NCI-H510A (cell line): ENCODE results near the gene SUPT5H.

Experiments used
- DNase-seq: peaks from one replicate; lab custom pipeline; 2025; lab: John Stamatoyannopoulos, UW

Gene SUPT5H

GRCh38 chr19:39497701-39497995 is 52.3 kb downstream of the SUPT5H start:
- DNase-seq = no peak

GRCh38 chr19:39497996-39498797 is 52.8 kb downstream of the SUPT5H start:
- peak; percentile 89 for DNase-seq

GRCh38 chr19:39498798-39499642 is 53.6 kb downstream of the SUPT5H start, which contains the start of gene DLL3:
Gene DLL3 (plus strand): TSS chr19:39498947. CDS start chr19:39498975, 28 bp downstream.
- peak; percentile 67 for DNase-seq

- no peak for DNase-seq
These were observed 54.5 kb downstream of the SUPT5H start for GRCh38 chr19:39499932-39500331.

GRCh38 chr19:39500543-39500942 is 55.2 kb downstream of the SUPT5H start:
- DNase-seq = no peak

GRCh38 chr19:39501340-39501739 is 56.0 kb downstream of the SUPT5H start:
- no peak for DNase-seq

GRCh38 chr19:39502640-39503417 is 57.4 kb downstream of the SUPT5H start:
- DNase-seq = no peak

GRCh38 chr19:39506598-39506943 is 61.2 kb downstream of the SUPT5H start:
- DNase-seq = no peak

- peak; percentile 69 for DNase-seq
These were observed 61.7 kb downstream of the SUPT5H start for GRCh38 chr19:39506944-39507714.

- DNase-seq = no peak
These were observed 62.5 kb downstream of the SUPT5H start for GRCh38 chr19:39507715-39508364.

- no peak for DNase-seq
These were observed 63.2 kb downstream of the SUPT5H start for GRCh38 chr19:39508629-39509028.

GRCh38 chr19:39509233-39509632 is 63.9 kb downstream of the SUPT5H start:
- no peak for DNase-seq

GRCh38 chr19:39512988-39513387 is 67.6 kb downstream of the SUPT5H start:
- no peak for DNase-seq

- no peak for DNase-seq
These were observed 69.6 kb downstream of the SUPT5H start, which contains the start of gene SELENOV for GRCh38 chr19:39514840-39515550. Gene SELENOV (plus strand): TSS chr19:39515139. CDS start chr19:39515213, 74 bp downstream.

GRCh38 chr19:39515551-39516191 is 70.3 kb downstream of the SUPT5H start:
- DNase-seq = no peak

- DNase-seq = no peak
These were observed 70.9 kb downstream of the SUPT5H start for GRCh38 chr19:39516270-39516669.

- no peak for DNase-seq
These were observed 72.0 kb downstream of the SUPT5H start for GRCh38 chr19:39517432-39517831.

GRCh38 chr19:39518458-39518857 is 73.1 kb downstream of the SUPT5H start:
- DNase-seq = peak; percentile 17

GRCh38 chr19:39518975-39519374 is 73.6 kb downstream of the SUPT5H start:
- DNase-seq = peak; percentile 39
